ENCODE results near the gene GTF3C1. TPM values are rescaled to one million over a fixed set of nuclear protein-coding genes. Genes with fewer than 3 reads are reported as not detected.

Gene GTF3C1
- total RNA-seq, 1 experiment from 2014 or later = 97.5 TPM

GRCh38 chr16:27426423-27427408 is 123.0 kb downstream of the GTF3C1 start:
- no peaks in the 10 kb centered on the region for H4K20me1 ChIP-seq (ENCODE audit: low read length)
- no peak overlapping the region for H3K27ac ChIP-seq (ENCODE audit: low read length)
- intact Hi-C loops (cut with micrococcal nuclease) = no loop called here
- H3K9me2 ChIP-seq (replicated peaks; ENCODE audit: low read length) = no peaks in the 10 kb centered on the region
- no TSS peak for BruUV-seq (replicated peaks)
- H3K36me3 ChIP-seq (ENCODE audit: low read depth, low read length) = no peaks in the 10 kb centered on the region
- POLR2A ChIA-PET (ENCODE audit: unreplicated experiment) = no interaction called here
- H3K4me3 ChIP-seq (ENCODE audit: low read length) = no peak overlapping the region
- H3K9me3 ChIP-seq (ENCODE audit: low read length) = 0 out of 2 replicates have a peak, but pooled peaks cover 8% of the 10 kb centered on the region
- TF ChIP-seq EZH2phosphoT487 (IDR thresholded peaks at IDR 0.05; ENCODE audit: borderline replicate concordance, low read length) (no peak), CTCF (conservative IDR thresholded peaks at IDR 0.05; ENCODE audit: low read depth, low read length) (no peak), EZH2 (IDR thresholded peaks at IDR 0.05; ENCODE audit: low read length, unreplicated experiment) (no peak)
- H2AFZ ChIP-seq (ENCODE audit: low read length) = no peak overlapping the region
- H3K4me2 ChIP-seq (ENCODE audit: low read length) = no peak overlapping the region
- CTCF ChIA-PET = no interaction called here
- H3K9ac ChIP-seq (ENCODE audit: low read length) = no peak overlapping the region
- ATAC-seq (peak; percentile 99), DNase-seq (peak; percentile 80)
- no peaks in the 10 kb centered on the region for H3K79me2 ChIP-seq (ENCODE audit: low read length)
- H3K27me3 ChIP-seq (ENCODE audit: low read length) = no peaks in the 10 kb centered on the region
- H3K4me1 ChIP-seq (ENCODE audit: insufficient read depth, low read length) = no peaks in the 10 kb centered on the region
- H3F3A ChIP-seq (ENCODE audit: low read length, unreplicated experiment) = no peaks in the 10 kb centered on the region

DNA sequence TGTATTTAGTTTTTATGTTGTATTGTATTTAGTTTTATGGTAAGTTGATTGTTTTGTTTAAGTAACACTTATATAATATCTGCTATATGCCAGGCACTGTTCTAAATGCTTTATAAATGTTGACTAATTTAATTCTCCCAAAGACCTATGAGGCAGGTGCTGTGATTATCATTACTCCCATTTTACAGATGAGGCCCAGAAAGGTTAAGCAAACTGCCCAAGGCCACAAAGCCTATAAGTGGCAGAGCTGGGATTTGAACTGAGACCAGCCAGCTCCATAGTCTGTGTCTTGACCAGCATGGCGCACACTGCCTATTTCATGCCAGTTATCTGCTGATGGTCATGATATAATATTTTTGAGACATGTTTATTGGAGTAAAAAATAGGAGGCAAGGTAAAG is 123.8 kb downstream of the GTF3C1 start:
- Histone ChIP-seq H3K27me3 (ENCODE audit: low read length) (no peaks in the 10 kb centered on the region), H3K79me2 (ENCODE audit: low read length) (no peaks in the 10 kb centered on the region), H3K9me3 (ENCODE audit: low read length) (peaks cover 13% of the 10 kb centered on the region; the same call in 1 of the 2 replicates), H4K20me1 (ENCODE audit: low read length) (no peaks in the 10 kb centered on the region), H3K9ac (ENCODE audit: low read length) (no peak overlapping the region), H3F3A (ENCODE audit: low read length, unreplicated experiment) (no peaks in the 10 kb centered on the region), H3K9me2 (replicated peaks; ENCODE audit: low read length) (no peaks in the 10 kb centered on the region), H3K27ac (ENCODE audit: low read length) (no peak overlapping the region), H3K4me2 (ENCODE audit: low read length) (no peak overlapping the region), H2AFZ (ENCODE audit: low read length) (no peak overlapping the region), H3K4me1 (ENCODE audit: insufficient read depth, low read length) (no peaks in the 10 kb centered on the region), H3K4me3 (ENCODE audit: low read length) (no peak overlapping the region), H3K36me3 (ENCODE audit: low read depth, low read length) (no peaks in the 10 kb centered on the region)
- TF ChIP-seq EZH2phosphoT487 (IDR thresholded peaks at IDR 0.05; ENCODE audit: borderline replicate concordance, low read length) (no peak), CTCF (conservative IDR thresholded peaks at IDR 0.05; ENCODE audit: low read depth, low read length) (no peak), EZH2 (IDR thresholded peaks at IDR 0.05; ENCODE audit: low read length, unreplicated experiment) (no peak)
- BruUV-seq (replicated peaks) = no TSS peak
- intact Hi-C loops (cut with micrococcal nuclease) = no loop called here
- ATAC-seq (no peak), DNase-seq (no peak)
- POLR2A ChIA-PET (ENCODE audit: unreplicated experiment) = no interaction called here
- CTCF ChIA-PET = no interaction called here
